SK-N-SH (cell line): ENCODE measurements around the gene MAGEA10. TPM values are rescaled to one million over a fixed set of nuclear protein-coding genes. Genes with fewer than 3 reads are reported as not detected.

Experiments
- CTCF ChIA-PET: fragments of 300-600, 350-600 bp; formaldehyde crosslinking; extraction: SDS; loops from one replicate; lab custom pipeline; 2021; lab: Yijun Ruan, JAX
- POLR2A ChIA-PET: fragments of 350-600 bp; sonication (Branson Sonifier 250); formaldehyde crosslinking; extraction: SDS; loops from one replicate; lab custom pipeline; 2020; ENCODE audit warnings: antibody characterized with exemption, inconsistent platforms; lab: Yijun Ruan, JAX
- DNase-seq: peaks from one replicate; pipeline ENCODE4 v3.0.0; 2012
- H2AFZ ChIP-seq: fragments of 200-600 bp; sonication (generic); 2 replicates; pipeline ENCODE4 v1.8.1; 2016; ENCODE audit warnings: antibody characterized with exemption, mild to moderate bottlenecking, low read depth
- H3F3A ChIP-seq: fragments of 200-600 bp; sonication (generic); replicated peaks from 2 replicates; pipeline ENCODE3; 2016; ENCODE audit warnings: antibody characterized with exemption, mild to moderate bottlenecking; ENCODE audit not compliant: insufficient read depth
- H3K27ac ChIP-seq, 2 experiments: fragments of 200-500 bp in 1 of 2; fragments of 200-600 bp in 1 of 2; sonication (Bioruptor generic) in 1 of 2; sonication (generic), shearing (Covaris generic) in 1 of 2; 2 replicates each; pipeline versions ENCODE4 v1.5.1 to v1.6.1; 2014 to 2016; ENCODE audit warnings: low read depth in 2 of 2, inconsistent platforms in 1 of 2, low read length in 1 of 2, mild to moderate bottlenecking in 1 of 2, mixed read lengths in 1 of 2
- H3K27me3 ChIP-seq: fragments of 200-600 bp; sonication (generic), shearing (Covaris generic); 2 replicates; pipeline ENCODE4 v1.6.1; 2016; ENCODE audit warnings: mixed run types; ENCODE audit not compliant: insufficient read depth
- H3K36me3 ChIP-seq, 2 experiments: fragments of 200-500 bp in 1 of 2; fragments of 200-600 bp in 1 of 2; sonication (Bioruptor generic) in 1 of 2; sonication (generic) in 1 of 2; replicated peaks in 1 of 2; 2 replicates each; pipeline versions ENCODE3 to v1.5.1; 2014 to 2016; ENCODE audit warnings: low read length in 1 of 2, mild to moderate bottlenecking in 1 of 2; ENCODE audit not compliant: insufficient read depth in 2 of 2, control insufficient read depth in 1 of 2
- H3K4me1 ChIP-seq, 2 experiments: fragments of 200-500 bp in 1 of 2; fragments of 200-600 bp in 1 of 2; sonication (Bioruptor generic) in 1 of 2; sonication (generic), shearing (Covaris generic) in 1 of 2; 2 replicates each; pipeline versions ENCODE4 v1.5.1 to v1.6.1; 2014 to 2016; ENCODE audit warnings: low read depth in 1 of 2, low read length in 1 of 2, mixed run types in 1 of 2; ENCODE audit not compliant: insufficient read depth in 2 of 2, control insufficient read depth in 1 of 2
- H3K4me2 ChIP-seq: fragments of 200-600 bp; sonication (generic), shearing (Covaris generic); 2 replicates; pipeline ENCODE4 v1.6.1; 2017; ENCODE audit warnings: mixed run types
- H3K4me3 ChIP-seq, 2 experiments: fragments of 200-500 bp in 1 of 2; fragments of 200-600 bp in 1 of 2; sonication (Bioruptor generic) in 1 of 2; sonication (generic), shearing (Covaris generic) in 1 of 2; 2 replicates each; pipeline versions ENCODE4 v1.5.1 to v1.8.1; 2014 to 2016; ENCODE audit warnings: low read depth in 2 of 2, inconsistent platforms in 1 of 2, low read length in 1 of 2, mild to moderate bottlenecking in 1 of 2, mixed read lengths in 1 of 2, moderate library complexity in 1 of 2
- H3K79me2 ChIP-seq: fragments of 200-600 bp; sonication (generic); 2 replicates; pipeline ENCODE4 v1.8.1; 2017; ENCODE audit warnings: mild to moderate bottlenecking; ENCODE audit not compliant: insufficient read depth
- H3K9ac ChIP-seq: fragments of 200-600 bp; sonication (generic); 2 replicates; pipeline ENCODE4 v1.6.1; 2017; ENCODE audit warnings: mixed run types
- H3K9me2 ChIP-seq: fragments of 200-600 bp; sonication (generic); 2 replicates; pipeline ENCODE4 v1.6.1; 2017; ENCODE audit warnings: mixed run types
- H3K9me3 ChIP-seq: fragments of 200-600 bp; sonication (generic); 2 replicates; pipeline ENCODE4 v1.6.1; 2017; ENCODE audit warnings: mixed run types, mild to moderate bottlenecking, moderate library complexity
- H4K20me1 ChIP-seq: fragments of 200-600 bp; sonication (generic); 2 replicates; pipeline ENCODE4 v1.6.1; 2017; ENCODE audit warnings: mild to moderate bottlenecking, mixed run types; ENCODE audit not compliant: insufficient read depth
- EZH2phosphoT487 ChIP-seq: fragments of 200-600 bp; sonication (generic); IDR thresholded peaks from 2 replicates; pipeline ENCODE4 v1.6.1; 2017; ENCODE audit warnings: low read depth, mixed run types, mild to moderate bottlenecking, antibody characterized with exemption, moderate library complexity, borderline replicate concordance
- FOXJ3 ChIP-seq: sonication (generic); formaldehyde crosslinking; IDR thresholded peaks from 2 replicates; pipeline ENCODE4 v1.5.1; 2020; ENCODE audit warnings: mild to moderate bottlenecking, missing genetic modification reagents
- FOXM1 ChIP-seq: IDR thresholded peaks from 2 replicates; pipeline ENCODE4 v1.4.0; 2012; ENCODE audit warnings: low read depth, mild to moderate bottlenecking
- GABPA ChIP-seq: IDR thresholded peaks from 2 replicates; pipeline ENCODE4 v1.4.0; 2012; ENCODE audit warnings: low read depth, mild to moderate bottlenecking
- JUND ChIP-seq: IDR thresholded peaks from 2 replicates; pipeline ENCODE4 v1.4.0; 2012
- POLR2AphosphoS5 ChIP-seq: IDR thresholded peaks from 2 replicates; pipeline ENCODE4 v1.6.1; 2012; ENCODE audit warnings: low read depth, low read length
- RCOR1 ChIP-seq: fragments of 150-350 bp; IDR thresholded peaks from 2 replicates; pipeline ENCODE4 v1.6.1; 2017; ENCODE audit warnings: antibody characterized with exemption, low read length
- RFX5 ChIP-seq: IDR thresholded peaks from 2 replicates; pipeline ENCODE4 v1.6.1; 2012; ENCODE audit warnings: mild to moderate bottlenecking, improper control_type of control experiment, low read length
- RXRA ChIP-seq: IDR thresholded peaks from 2 replicates; pipeline ENCODE4 v1.4.0; 2012; ENCODE audit warnings: low read depth, mild to moderate bottlenecking, borderline replicate concordance
- SMC3 ChIP-seq: IDR thresholded peaks from 2 replicates; pipeline ENCODE4 v1.6.1; 2012; ENCODE audit warnings: low read depth, low read length, improper control_type of control experiment
- YY1 ChIP-seq: IDR thresholded peaks from 2 replicates; pipeline ENCODE4 v1.4.0; 2012; ENCODE audit warnings: low read depth, mild to moderate bottlenecking
- WGBS: methylation state at CpG from one replicate; pipeline ENCODE4 v1.1.6; 2017; ENCODE audit warnings: low lambda C conversion rate; 5-methylcytosine and 5-hydroxymethylcytosine counted together
- polyA plus RNA-seq, 3 experiments: library from polyadenylated mRNA; depleted of rRNA; stranded (reverse); fragments of >200 nt; gene quantifications; 2 replicates each; pipeline ENCODE4 v1.2.3, GENCODE V29; 2012
- TF ChIP-seq, protein P1 (sequence below): IDR thresholded peaks from 2 replicates; pipeline ENCODE4 v1.6.1; 2012; ENCODE audit warnings: mild to moderate bottlenecking, low read depth, low read length, moderate library complexity
- TF ChIP-seq, protein P2 (sequence below): fragments of 200-600 bp; sonication (generic); IDR thresholded peaks from 2 replicates; pipeline ENCODE4 v1.6.1; 2017; ENCODE audit warnings: antibody characterized with exemption, mild to moderate bottlenecking, moderate library complexity
- TF ChIP-seq, protein P3 (sequence below): fragments of 150-350 bp; IDR thresholded peaks from 2 replicates; pipeline ENCODE4 v1.6.1; 2017; ENCODE audit warnings: antibody characterized with exemption, low read length, low read depth, borderline replicate concordance
- TF ChIP-seq, protein P4 (sequence below): fragments of 150-350 bp; IDR thresholded peaks from 2 replicates; pipeline ENCODE4 v1.6.1; 2016; ENCODE audit warnings: mild to moderate bottlenecking, low read depth, low read length
- TF ChIP-seq, protein P5 (sequence below): IDR thresholded peaks from 2 replicates; pipeline ENCODE4; 2012
- TF ChIP-seq, protein P6 (sequence below): IDR thresholded peaks from 2 replicates; pipeline ENCODE4 v1.4.0; 2012; ENCODE audit warnings: low read depth

Gene MAGEA10
- polyA plus RNA-seq, 1 of the 3 experiments (the other 2 are of a cell fraction) = 49.8 TPM

DNA sequence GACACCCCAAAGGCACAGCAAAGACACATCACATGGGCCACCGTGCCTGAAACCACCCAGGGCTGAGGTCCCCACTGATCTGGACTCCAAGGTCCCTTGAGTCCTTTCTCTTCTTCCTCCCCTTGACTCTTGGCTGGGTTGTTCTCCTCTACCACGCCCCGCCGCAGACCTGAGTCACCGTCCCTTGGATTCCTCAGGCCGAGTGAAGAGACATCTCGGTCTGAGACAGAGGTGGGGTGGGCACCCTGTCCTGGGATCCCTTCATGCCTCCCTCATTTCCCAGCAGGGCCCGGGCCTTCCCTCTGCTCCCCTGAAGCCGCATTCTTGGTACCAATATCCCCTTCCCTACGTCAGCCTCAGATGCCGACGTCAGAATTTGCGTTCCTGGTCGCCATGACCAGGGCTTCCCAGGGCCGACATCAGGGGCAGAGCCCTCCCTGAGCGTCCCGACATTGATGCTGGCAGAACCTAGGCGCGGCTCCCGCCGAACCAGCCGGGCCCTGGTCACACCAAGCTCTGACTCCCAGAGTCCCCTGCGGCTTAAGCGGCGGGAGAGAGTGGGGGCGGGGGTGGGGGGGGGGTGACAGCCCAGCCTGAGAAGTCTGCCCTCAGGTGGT, 498 bp downstream of the MAGEA10 start (continued):
- TF ChIP-seq, protein P1, sequence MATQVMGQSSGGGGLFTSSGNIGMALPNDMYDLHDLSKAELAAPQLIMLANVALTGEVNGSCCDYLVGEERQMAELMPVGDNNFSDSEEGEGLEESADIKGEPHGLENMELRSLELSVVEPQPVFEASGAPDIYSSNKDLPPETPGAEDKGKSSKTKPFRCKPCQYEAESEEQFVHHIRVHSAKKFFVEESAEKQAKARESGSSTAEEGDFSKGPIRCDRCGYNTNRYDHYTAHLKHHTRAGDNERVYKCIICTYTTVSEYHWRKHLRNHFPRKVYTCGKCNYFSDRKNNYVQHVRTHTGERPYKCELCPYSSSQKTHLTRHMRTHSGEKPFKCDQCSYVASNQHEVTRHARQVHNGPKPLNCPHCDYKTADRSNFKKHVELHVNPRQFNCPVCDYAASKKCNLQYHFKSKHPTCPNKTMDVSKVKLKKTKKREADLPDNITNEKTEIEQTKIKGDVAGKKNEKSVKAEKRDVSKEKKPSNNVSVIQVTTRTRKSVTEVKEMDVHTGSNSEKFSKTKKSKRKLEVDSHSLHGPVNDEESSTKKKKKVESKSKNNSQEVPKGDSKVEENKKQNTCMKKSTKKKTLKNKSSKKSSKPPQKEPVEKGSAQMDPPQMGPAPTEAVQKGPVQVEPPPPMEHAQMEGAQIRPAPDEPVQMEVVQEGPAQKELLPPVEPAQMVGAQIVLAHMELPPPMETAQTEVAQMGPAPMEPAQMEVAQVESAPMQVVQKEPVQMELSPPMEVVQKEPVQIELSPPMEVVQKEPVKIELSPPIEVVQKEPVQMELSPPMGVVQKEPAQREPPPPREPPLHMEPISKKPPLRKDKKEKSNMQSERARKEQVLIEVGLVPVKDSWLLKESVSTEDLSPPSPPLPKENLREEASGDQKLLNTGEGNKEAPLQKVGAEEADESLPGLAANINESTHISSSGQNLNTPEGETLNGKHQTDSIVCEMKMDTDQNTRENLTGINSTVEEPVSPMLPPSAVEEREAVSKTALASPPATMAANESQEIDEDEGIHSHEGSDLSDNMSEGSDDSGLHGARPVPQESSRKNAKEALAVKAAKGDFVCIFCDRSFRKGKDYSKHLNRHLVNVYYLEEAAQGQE = no peak
- no peak for TF ChIP-seq EZH2phosphoT487
- no peak for TF ChIP-seq RXRA
- TF ChIP-seq, protein P2, sequence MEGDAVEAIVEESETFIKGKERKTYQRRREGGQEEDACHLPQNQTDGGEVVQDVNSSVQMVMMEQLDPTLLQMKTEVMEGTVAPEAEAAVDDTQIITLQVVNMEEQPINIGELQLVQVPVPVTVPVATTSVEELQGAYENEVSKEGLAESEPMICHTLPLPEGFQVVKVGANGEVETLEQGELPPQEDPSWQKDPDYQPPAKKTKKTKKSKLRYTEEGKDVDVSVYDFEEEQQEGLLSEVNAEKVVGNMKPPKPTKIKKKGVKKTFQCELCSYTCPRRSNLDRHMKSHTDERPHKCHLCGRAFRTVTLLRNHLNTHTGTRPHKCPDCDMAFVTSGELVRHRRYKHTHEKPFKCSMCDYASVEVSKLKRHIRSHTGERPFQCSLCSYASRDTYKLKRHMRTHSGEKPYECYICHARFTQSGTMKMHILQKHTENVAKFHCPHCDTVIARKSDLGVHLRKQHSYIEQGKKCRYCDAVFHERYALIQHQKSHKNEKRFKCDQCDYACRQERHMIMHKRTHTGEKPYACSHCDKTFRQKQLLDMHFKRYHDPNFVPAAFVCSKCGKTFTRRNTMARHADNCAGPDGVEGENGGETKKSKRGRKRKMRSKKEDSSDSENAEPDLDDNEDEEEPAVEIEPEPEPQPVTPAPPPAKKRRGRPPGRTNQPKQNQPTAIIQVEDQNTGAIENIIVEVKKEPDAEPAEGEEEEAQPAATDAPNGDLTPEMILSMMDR = no peak
- TF ChIP-seq RFX5 = no peak
- TF ChIP-seq, protein P3, sequence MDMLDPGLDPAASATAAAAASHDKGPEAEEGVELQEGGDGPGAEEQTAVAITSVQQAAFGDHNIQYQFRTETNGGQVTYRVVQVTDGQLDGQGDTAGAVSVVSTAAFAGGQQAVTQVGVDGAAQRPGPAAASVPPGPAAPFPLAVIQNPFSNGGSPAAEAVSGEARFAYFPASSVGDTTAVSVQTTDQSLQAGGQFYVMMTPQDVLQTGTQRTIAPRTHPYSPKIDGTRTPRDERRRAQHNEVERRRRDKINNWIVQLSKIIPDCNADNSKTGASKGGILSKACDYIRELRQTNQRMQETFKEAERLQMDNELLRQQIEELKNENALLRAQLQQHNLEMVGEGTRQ = no peak

DNA sequence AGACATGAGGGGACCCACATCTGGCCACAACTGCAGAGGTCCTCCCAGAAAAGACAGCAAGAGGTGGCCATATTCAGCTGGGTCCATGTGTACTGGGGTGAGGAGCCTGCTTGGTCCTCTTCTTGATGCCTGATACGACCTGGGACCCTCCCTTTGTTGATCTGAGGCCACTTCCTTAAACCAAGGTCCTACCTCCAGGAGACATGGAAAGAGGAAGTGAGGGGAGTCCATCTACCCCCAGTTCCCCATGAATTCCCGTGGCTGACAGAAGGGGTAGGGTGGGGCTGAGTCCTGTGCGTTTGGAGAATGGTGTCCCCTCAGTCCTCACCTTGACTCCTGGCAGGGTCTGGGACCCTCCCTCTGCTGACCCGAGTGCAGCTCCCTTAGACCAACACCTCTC, 2.1 kb downstream of the MAGEA10 start:
- no peak overlapping the region for H3K4me2 ChIP-seq
- H3K9ac ChIP-seq = no peak overlapping the region
- ChIA-PET POLR2A (no interaction called here), CTCF (no interaction called here)
- H3K27me3 ChIP-seq = no peaks in the 10 kb centered on the region
- no peak overlapping the region for H3K27ac ChIP-seq
- H3K9me3 ChIP-seq = no peaks in the 10 kb centered on the region
- no peaks in the 10 kb centered on the region for H3K36me3 ChIP-seq
- H3F3A ChIP-seq = no peaks in the 10 kb centered on the region
- no peaks in the 10 kb centered on the region for H3K9me2 ChIP-seq
- no peak overlapping the region for H2AFZ ChIP-seq
- H4K20me1 ChIP-seq = no peaks in the 10 kb centered on the region
- peaks cover 3% of the 10 kb centered on the region; the same call in 1 of the 2 replicates for H3K79me2 ChIP-seq
- no peaks in the 10 kb centered on the region for H3K4me1 ChIP-seq
- no peak overlapping the region for H3K4me3 ChIP-seq
- DNase-seq = no peak
- TF ChIP-seq JUND (no peak), GABPA (no peak), YY1 (no peak), POLR2AphosphoS5 (no peak), SMC3 (no peak), FOXM1 (no peak), FOXJ3 (CRISPR knock-in tag) (no peak), RXRA (no peak), RCOR1 (no peak)
- TF ChIP-seq, protein P4, sequence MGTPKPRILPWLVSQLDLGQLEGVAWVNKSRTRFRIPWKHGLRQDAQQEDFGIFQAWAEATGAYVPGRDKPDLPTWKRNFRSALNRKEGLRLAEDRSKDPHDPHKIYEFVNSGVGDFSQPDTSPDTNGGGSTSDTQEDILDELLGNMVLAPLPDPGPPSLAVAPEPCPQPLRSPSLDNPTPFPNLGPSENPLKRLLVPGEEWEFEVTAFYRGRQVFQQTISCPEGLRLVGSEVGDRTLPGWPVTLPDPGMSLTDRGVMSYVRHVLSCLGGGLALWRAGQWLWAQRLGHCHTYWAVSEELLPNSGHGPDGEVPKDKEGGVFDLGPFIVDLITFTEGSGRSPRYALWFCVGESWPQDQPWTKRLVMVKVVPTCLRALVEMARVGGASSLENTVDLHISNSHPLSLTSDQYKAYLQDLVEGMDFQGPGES = no peak
- TF ChIP-seq, protein P5, sequence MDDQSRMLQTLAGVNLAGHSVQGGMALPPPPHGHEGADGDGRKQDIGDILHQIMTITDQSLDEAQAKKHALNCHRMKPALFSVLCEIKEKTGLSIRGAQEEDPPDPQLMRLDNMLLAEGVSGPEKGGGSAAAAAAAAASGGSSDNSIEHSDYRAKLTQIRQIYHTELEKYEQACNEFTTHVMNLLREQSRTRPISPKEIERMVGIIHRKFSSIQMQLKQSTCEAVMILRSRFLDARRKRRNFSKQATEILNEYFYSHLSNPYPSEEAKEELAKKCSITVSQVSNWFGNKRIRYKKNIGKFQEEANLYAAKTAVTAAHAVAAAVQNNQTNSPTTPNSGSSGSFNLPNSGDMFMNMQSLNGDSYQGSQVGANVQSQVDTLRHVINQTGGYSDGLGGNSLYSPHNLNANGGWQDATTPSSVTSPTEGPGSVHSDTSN = no peak
- TF ChIP-seq, protein P3 = no peak
- TF ChIP-seq, protein P6, sequence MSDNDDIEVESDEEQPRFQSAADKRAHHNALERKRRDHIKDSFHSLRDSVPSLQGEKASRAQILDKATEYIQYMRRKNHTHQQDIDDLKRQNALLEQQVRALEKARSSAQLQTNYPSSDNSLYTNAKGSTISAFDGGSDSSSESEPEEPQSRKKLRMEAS = no peak
- WGBS = 40% methylated on average over 1 of the region's 4 CpGs
